ENCODE data around the gene CBX7.

- TF ChIP-seq GATA3 (IDR thresholded peaks at IDR 0.05; ENCODE audit: low read depth, low read length) (no peak), GATA2 (IDR thresholded peaks at IDR 0.05; ENCODE audit: low read depth, low read length) (no peak)
Observed at GRCh38 chr22:39197578-39197977, 45.1 kb upstream of the CBX7 start.

All from SH-SY5Y (cell line).